ENCODE measurements around the gene FOXJ1. TPM values are rescaled to one million over a fixed set of nuclear protein-coding genes. Genes with fewer than 3 reads are reported as not detected.

FOXJ1 gene
- total and polyA plus RNA-seq, 2 of the 8 experiments (the other 6 are each of a cell fraction or from before 2014, with no cell fraction given): 4.7 to 5.4 TPM

- no peak overlapping the region for H3K9ac ChIP-seq (replicated peaks in 1 of 4; ENCODE audit: extremely low read depth in 1 of 4, low read depth in 3 of 4, low read length in 3 of 4)
- H2AFZ ChIP-seq (ENCODE audit: low read length): no peak overlapping the region
- H3K4me3 ChIP-seq (ENCODE audit: extremely low read depth in 1 of 4, insufficient read depth in 2 of 4, low read depth in 3 of 4, low read length in 4 of 4): no peak overlapping the region
- FAIRE-seq (no peak), DNase-seq (ENCODE audit: low read depth in 1 of 2, low spot score in 2 of 2) (no peak)
- H2BK15ac ChIP-seq (ENCODE audit: low read length): no peak overlapping the region
- 99% methylated on average over 11 of the region's 25 CpGs; no CpG with 5 or more reads in 1 of the 2 experiments for WGBS, 2 experiments (ENCODE audit: extremely low coverage in 1 of 2, insufficient coverage in 1 of 2, insufficient read length in 1 of 2, insufficient replicate concordance in 2 of 2, low coverage in 1 of 2, low lambda C conversion rate in 2 of 2, missing lambda C conversion rate in 1 of 2)
- no peak overlapping the region for H4K8ac ChIP-seq (ENCODE audit: extremely low read depth, insufficient read depth, low read length)
- no peaks in the 10 kb centered on the region; the same call in 1 of the 2 replicates for H3K79me1 ChIP-seq (ENCODE audit: low read depth, low read length)
- H3K27ac ChIP-seq (ENCODE audit: low read depth, low read length): no peak overlapping the region
- H3K14ac ChIP-seq (ENCODE audit: insufficient read length): no peak overlapping the region
- H2AK5ac ChIP-seq (ENCODE audit: low read depth, low read length): no peak overlapping the region
- no peak for TF ChIP-seq USF2 (IDR thresholded peaks at IDR 0.05; ENCODE audit: low read length)
- no peak for TF ChIP-seq SRF (IDR thresholded peaks at IDR 0.05; ENCODE audit: low read depth, low read length)
- TF ChIP-seq SUZ12 (IDR thresholded peaks at IDR 0.05; ENCODE audit: low read length): no peak
- TF ChIP-seq JUND (IDR thresholded peaks at IDR 0.05; ENCODE audit: low read length): no peak
- no peak for TF ChIP-seq SP4 (IDR thresholded peaks at IDR 0.05; ENCODE audit: low read length)
- TF ChIP-seq CHD2 (IDR thresholded peaks at IDR 0.05; ENCODE audit: low read length): no peak
- no peak for TF ChIP-seq GABPA (IDR thresholded peaks at IDR 0.05; ENCODE audit: borderline replicate concordance, insufficient read depth, low read length)
- no peaks in the 10 kb centered on the region for H3K23me2 ChIP-seq (ENCODE audit: low read depth, low read length)
- H3K23ac ChIP-seq (ENCODE audit: insufficient read length): no peak overlapping the region
- no peak overlapping the region for H3K56ac ChIP-seq (replicated peaks; ENCODE audit: insufficient read length, low read depth, low read length)
- H3K27me3 ChIP-seq (replicated peaks in 1 of 4; ENCODE audit: control insufficient read depth in 3 of 4, extremely low read depth in 1 of 4, insufficient read depth in 3 of 4, low read length in 3 of 4): no peaks in the 10 kb centered on the region
- no peaks in the 10 kb centered on the region for H3K9me3 ChIP-seq (ENCODE audit: insufficient read depth in 2 of 2, low read depth in 1 of 2, low read length in 1 of 2)
- no peak overlapping the region for H2BK5ac ChIP-seq (ENCODE audit: low read depth, low read length)
- no peak overlapping the region for H4K5ac ChIP-seq (ENCODE audit: insufficient read length, low read depth, low read length)
- no peaks in the 10 kb centered on the region for H3K4me1 ChIP-seq (replicated peaks in 1 of 4; ENCODE audit: control insufficient read depth in 3 of 4, insufficient read depth in 4 of 4, low read length in 3 of 4)
- no peak overlapping the region for H3K4me2 ChIP-seq (ENCODE audit: insufficient read depth in 1 of 2, low read depth in 2 of 2, low read length in 2 of 2)
- no peak overlapping the region for H3K4ac ChIP-seq (replicated peaks; ENCODE audit: insufficient read length, low read depth, low read length)
- CTCF ChIA-PET (ENCODE audit: partially characterized antibody): interaction anchor here (0.6 to 2.6 kb wide), 13 partner anchors 8 to 202 kb away, joined by 3 to 10 read pairs (median 3); no protein-coding TSS in a partner anchor
- H3K36me3 ChIP-seq (ENCODE audit: control insufficient read depth in 2 of 4, insufficient read depth in 4 of 4, low read length in 3 of 4): peaks cover 31 to 63% (median 55%) of the 10 kb centered on the region in 4 experiments
- no peaks in the 10 kb centered on the region for H3K79me2 ChIP-seq (ENCODE audit: control insufficient read depth in 1 of 2, insufficient read depth in 2 of 2, low read length in 2 of 2)
- no peak overlapping the region for H4K91ac ChIP-seq (replicated peaks; ENCODE audit: insufficient read length, low read length)
- H4K20me1 ChIP-seq (replicated peaks in 1 of 2; ENCODE audit: control insufficient read depth in 1 of 2, insufficient read depth in 2 of 2, low read length in 2 of 2): peaks cover 2 to 9% of the 10 kb centered on the region in 2 experiments
- H2BK120ac ChIP-seq (replicated peaks; ENCODE audit: low read depth, low read length): no peak overlapping the region
- no peak overlapping the region for H3K18ac ChIP-seq (ENCODE audit: extremely low read depth, low read length)
- no peak overlapping the region for H2BK20ac ChIP-seq (ENCODE audit: low read length)
- POLR2A ChIA-PET (ENCODE audit: partially characterized antibody): interaction anchor here (1.1 to 3.3 kb wide), 6 partner anchors 9 to 39 kb away, joined by 4 to 28 read pairs (median 6); partner anchors contain the start of genes EXOC7 and ZACN
- no peak overlapping the region for H2BK12ac ChIP-seq (ENCODE audit: low read depth, low read length)
These were observed 52.0 kb downstream of the FOXJ1 start for GRCh38 chr17:76088868-76089576.

All from H1 (cell line).